K562 (cell line): ENCODE data around the gene CTF1. TPM values are rescaled to one million over a fixed set of nuclear protein-coding genes. Genes with fewer than 3 reads are reported as not detected.

ENCODE experiments used
- ATF7 ChIP-seq: fragments of 450-650 bp; IDR thresholded peaks from 2 replicates; pipeline ENCODE4 v1.7.1; 2014; ENCODE audit warnings: mild to moderate bottlenecking, moderate library complexity
- BHLHE40 ChIP-seq: IDR thresholded peaks from 2 replicates; pipeline ENCODE4 v1.6.1; 2011; ENCODE audit warnings: low read length, improper control_type of control experiment
- BRF1 ChIP-seq: IDR thresholded peaks from 3 replicates; pipeline ENCODE4 v1.6.1; 2011; ENCODE audit warnings: borderline replicate concordance, mild to moderate bottlenecking; ENCODE audit not compliant: insufficient read length; ENCODE audit errors: extremely low read depth
- DDX20 ChIP-seq: fragments of 450-650 bp; IDR thresholded peaks from 2 replicates; pipeline ENCODE4 v1.6.1; 2016; ENCODE audit warnings: missing genetic modification characterization, low read depth, mild to moderate bottlenecking, missing compliant biosample characterization, moderate library complexity
- GABPA ChIP-seq: fragments of 200-800 bp; sonication (Bioruptor generic); conservative IDR thresholded peaks from 2 replicates; pipeline ENCODE4 v1.6.1; 2016; ENCODE audit warnings: low read depth, missing genetic modification characterization, missing compliant biosample characterization
- LEF1 ChIP-seq: fragments of 450-650 bp; IDR thresholded peaks from 2 replicates; pipeline ENCODE4 v1.6.1; 2016; ENCODE audit warnings: mild to moderate bottlenecking
- MCM3 ChIP-seq: fragments of 450-650 bp; IDR thresholded peaks from 2 replicates; pipeline ENCODE4 v1.6.1; 2016
- NCOR1 ChIP-seq: fragments of 450-650 bp; IDR thresholded peaks from 2 replicates; pipeline ENCODE4 v1.6.1; 2016; ENCODE audit warnings: mild to moderate bottlenecking, moderate library complexity
- NRF1 ChIP-seq, 2 experiments: fragments of 450-650 bp; IDR thresholded peaks in 1 of 2; conservative IDR thresholded peaks in 1 of 2; 2 replicates each; pipeline ENCODE4 v1.6.1; 2014; ENCODE audit warnings: mild to moderate bottlenecking in 2 of 2
- RFX5 ChIP-seq: IDR thresholded peaks from 2 replicates; pipeline ENCODE4 v1.6.1; 2011; ENCODE audit warnings: low read depth, mild to moderate bottlenecking, improper control_type of control experiment, low read length
- SAFB ChIP-seq: fragments of 200-400 bp; formaldehyde crosslinking; IDR thresholded peaks from 2 replicates; pipeline ENCODE4 v1.6.1; 2017; ENCODE audit warnings: low read depth, low read length, borderline replicate concordance
- SIN3A ChIP-seq, 2 experiments: fragments of 150-350 bp in 1 of 2; IDR thresholded peaks; 2 replicates each; pipeline ENCODE4 v1.6.1; 2011 to 2016; ENCODE audit warnings: borderline replicate concordance in 2 of 2, low read depth in 2 of 2, low read length in 2 of 2, mild to moderate bottlenecking in 2 of 2, moderate library complexity in 2 of 2; ENCODE audit not compliant: control insufficient read depth in 1 of 2
- SIRT6 ChIP-seq: IDR thresholded peaks from one replicate; pipeline ENCODE4 v1.6.1; 2012; ENCODE audit warnings: low read depth, mild to moderate bottlenecking, control low read depth, inconsistent platforms, low read length, moderate library complexity
- SOX6 ChIP-seq: fragments of 450-650 bp; IDR thresholded peaks from 2 replicates; pipeline ENCODE4 v1.6.1; 2014; ENCODE audit warnings: mild to moderate bottlenecking
- XRCC3 ChIP-seq: fragments of 450-650 bp; IDR thresholded peaks from 2 replicates; pipeline ENCODE4 v1.6.1; 2017; ENCODE audit warnings: mild to moderate bottlenecking, moderate library complexity
- ZBTB34 ChIP-seq: fragments of 250-450 bp; sonication (Bioruptor Pico); IDR thresholded peaks from 2 replicates; pipeline ENCODE4 v1.8.0; 2021; ENCODE audit warnings: mild to moderate bottlenecking, moderate library complexity
- ZFP91 ChIP-seq: sonication (generic); formaldehyde crosslinking; IDR thresholded peaks from 2 replicates; pipeline ENCODE4 v1.8.0; 2022; ENCODE audit warnings: mild to moderate bottlenecking, missing genetic modification reagents
- ZNF512 ChIP-seq: IDR thresholded peaks from 2 replicates; pipeline ENCODE4 v1.6.1; 2016; ENCODE audit warnings: missing genetic modification characterization, missing compliant biosample characterization
- polyA plus RNA-seq, 8 experiments: library from polyadenylated mRNA; depleted of rRNA in 4 of 8; stranded (reverse) in 5 of 8; unstranded in 3 of 8; fragments of >200 nt; fragmentation: Nextera tagmentation in 2 of 8; fragmentation: Illumina TruSeq in 1 of 8; extraction: Ambion mirVana in 2 of 8; extraction: Trizol in 1 of 8; gene quantifications; 2 replicates each; pipeline versions ENCODE4 v1.2.1 to v1.2.3, GENCODE V29; 2011 to 2014; ENCODE audit warnings: inconsistent platforms in 1 of 8, missing spikeins in 1 of 8
- total RNA-seq, 7 experiments: library from RNA; depleted of rRNA in 6 of 7; stranded (reverse); fragments of >200 nt in 6 of 7; fragmentation: Illumina TruSeq in 2 of 7; extraction: Trizol in 2 of 7; gene quantifications; 2 replicates each; pipeline versions ENCODE4 v1.2.1 to v1.2.3, GENCODE V29; 2011 to 2021; ENCODE audit warnings: low replicate concordance in 1 of 7
- TF ChIP-seq, protein P1 (sequence below): fragments of 450-650 bp; IDR thresholded peaks from 2 replicates; pipeline ENCODE4 v1.6.1; 2018; ENCODE audit warnings: mild to moderate bottlenecking, low read depth; ENCODE audit not compliant: partially characterized antibody

Gene CTF1
- total and polyA plus RNA-seq, 9 of the 15 experiments (the other 6 are each of a cell fraction or from before 2014, with no cell fraction given) = 0.24 to 2.5 (median 0.44) TPM

GRCh38 chr16:30922960-30923535, 26.6 kb downstream of the CTF1 start (continued):
- TF ChIP-seq, protein P1, sequence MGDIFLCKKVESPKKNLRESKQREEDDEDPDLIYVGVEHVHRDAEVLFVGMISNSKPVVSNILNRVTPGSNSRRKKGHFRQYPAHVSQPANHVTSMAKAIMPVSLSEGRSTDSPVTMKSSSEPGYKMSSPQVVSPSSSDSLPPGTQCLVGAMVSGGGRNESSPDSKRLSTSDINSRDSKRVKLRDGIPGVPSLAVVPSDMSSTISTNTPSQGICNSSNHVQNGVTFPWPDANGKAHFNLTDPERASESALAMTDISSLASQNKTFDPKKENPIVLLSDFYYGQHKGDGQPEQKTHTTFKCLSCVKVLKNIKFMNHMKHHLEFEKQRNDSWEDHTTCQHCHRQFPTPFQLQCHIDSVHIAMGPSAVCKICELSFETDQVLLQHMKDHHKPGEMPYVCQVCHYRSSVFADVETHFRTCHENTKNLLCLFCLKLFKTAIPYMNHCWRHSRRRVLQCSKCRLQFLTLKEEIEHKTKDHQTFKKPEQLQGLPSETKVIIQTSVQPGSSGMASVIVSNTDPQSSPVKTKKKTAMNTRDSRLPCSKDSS = no peak
- TF ChIP-seq LEF1 (no peak), RFX5 (no peak), ZFP91 (CRISPR knock-in tag) (peak; percentile 80; the same call in 1 of the 2 replicates), DDX20 (tag) (no peak), ZBTB34 (CRISPR knock-in tag) (no peak), XRCC3 (no peak), MCM3 (no peak), NCOR1 (no peak), GABPA (tag) (no peak), SAFB (no peak), SIRT6 (no peak), NRF1 (conservative IDR thresholded peaks at IDR 0.05 in 1 of 2, IDR thresholded peaks at IDR 0.05 in 1 of 2) (peak; percentile 5 to 33; a peak in 2 of 4 replicates), BRF1 (no peak), SIN3A (IDR thresholded peaks at IDR 0.05; ENCODE audit: borderline replicate concordance in 2 of 2, control insufficient read depth in 1 of 2, low read depth in 2 of 2, low read length in 2 of 2) (peak in 1 of 2 experiments; percentile 2; a peak in 1 of 4 replicates), ZNF512 (tag) (no peak), BHLHE40 (0 out of 2 replicates have a peak, but pooled peaks have one; percentile 6), SOX6 (peak; percentile 93), ATF7 (peak; percentile 8; the same call in 1 of the 2 replicates)
